Right atrium auricular region (tissue), 2 donors: Measurements from ENCODE around the gene BSN. TPM values are rescaled to one million over a fixed set of nuclear protein-coding genes. Genes with fewer than 3 reads are reported as not detected.

Experiments used
- DNase-seq: peaks from one replicate; pipeline ENCODE4 v3.0.0-alpha.2; 2019; ENCODE audit warnings: low spot score
- H3K27ac ChIP-seq, 2 donors: fragments of 200-600 bp; sonication (generic); 1 replicate in 1 of 2; 2 replicates in 1 of 2; pipeline ENCODE4 v1.5.1; 2016 to 2019
- H3K27me3 ChIP-seq, 2 donors: fragments of 200-600 bp; sonication (generic); one replicate each; pipeline versions ENCODE4 v1.5.1 to v1.6.0; 2017 to 2019
- H3K36me3 ChIP-seq: fragments of 200-600 bp; sonication (generic); one replicate; pipeline ENCODE4 v1.5.1; 2016
- H3K4me1 ChIP-seq, 2 donors: fragments of 200-600 bp; sonication (generic); one replicate each; pipeline versions ENCODE4 v1.5.1 to v1.6.0; 2017 to 2019
- H3K4me3 ChIP-seq, 2 donors: fragments of 200-600 bp; sonication (generic); 1 replicate in 1 of 2; 2 replicates in 1 of 2; pipeline ENCODE4 v1.5.1; 2017 to 2019; ENCODE audit warnings: mild to moderate bottlenecking in 1 of 2, moderate library complexity in 1 of 2
- H3K9me3 ChIP-seq, 2 donors: fragments of 200-600 bp; sonication (generic); one replicate each; pipeline ENCODE4 v1.5.1; 2019
- total RNA-seq, 2 donors: library from RNA; depleted of rRNA; stranded (reverse); fragments of >200 nt; gene quantifications; one replicate each; pipeline ENCODE4 v1.1.0, GENCODE V29; 2016
- TF ChIP-seq, protein P1 (sequence below), 2 donors: fragments of 200-600 bp; sonication (generic); IDR thresholded peaks; one replicate each; pipeline ENCODE4 v1.5.1; 2019; ENCODE audit warnings: antibody characterized with exemption in 2 of 2

Gene BSN
- total RNA-seq, 2 donors from 2014 or later = 0.41 to 0.63 TPM

DNA sequence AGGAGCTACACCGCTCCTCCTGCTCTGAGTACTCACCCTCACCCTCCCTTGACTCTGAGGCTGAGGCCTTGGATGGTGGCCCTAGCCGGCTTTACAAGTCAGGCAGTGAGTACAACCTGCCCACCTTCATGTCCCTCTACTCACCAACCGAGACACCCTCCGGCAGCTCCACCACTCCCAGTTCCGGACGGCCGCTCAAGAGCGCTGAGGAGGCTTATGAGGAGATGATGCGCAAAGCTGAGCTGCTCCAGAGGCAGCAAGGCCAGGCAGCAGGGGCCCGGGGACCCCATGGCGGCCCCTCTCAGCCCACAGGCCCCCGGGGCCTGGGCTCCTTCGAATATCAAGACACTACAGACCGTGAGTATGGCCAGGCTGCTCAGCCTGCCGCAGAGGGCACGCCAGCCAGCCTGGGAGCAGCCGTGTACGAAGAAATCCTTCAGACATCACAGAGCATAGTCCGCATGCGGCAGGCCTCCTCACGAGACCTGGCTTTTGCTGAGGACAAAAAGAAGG is 98.7 kb downstream of the BSN start:
- no peak for DNase-seq
- no peaks in the 10 kb centered on the region for H3K27me3 ChIP-seq
- no peaks in the 10 kb centered on the region for H3K36me3 ChIP-seq
- no peaks in the 10 kb centered on the region for H3K9me3 ChIP-seq
- no peak overlapping the region for H3K27ac ChIP-seq
- peaks cover 0 to 6% of the 10 kb centered on the region in 2 donors for H3K4me1 ChIP-seq
- H3K4me3 ChIP-seq = no peak overlapping the region
- TF ChIP-seq, protein P1, sequence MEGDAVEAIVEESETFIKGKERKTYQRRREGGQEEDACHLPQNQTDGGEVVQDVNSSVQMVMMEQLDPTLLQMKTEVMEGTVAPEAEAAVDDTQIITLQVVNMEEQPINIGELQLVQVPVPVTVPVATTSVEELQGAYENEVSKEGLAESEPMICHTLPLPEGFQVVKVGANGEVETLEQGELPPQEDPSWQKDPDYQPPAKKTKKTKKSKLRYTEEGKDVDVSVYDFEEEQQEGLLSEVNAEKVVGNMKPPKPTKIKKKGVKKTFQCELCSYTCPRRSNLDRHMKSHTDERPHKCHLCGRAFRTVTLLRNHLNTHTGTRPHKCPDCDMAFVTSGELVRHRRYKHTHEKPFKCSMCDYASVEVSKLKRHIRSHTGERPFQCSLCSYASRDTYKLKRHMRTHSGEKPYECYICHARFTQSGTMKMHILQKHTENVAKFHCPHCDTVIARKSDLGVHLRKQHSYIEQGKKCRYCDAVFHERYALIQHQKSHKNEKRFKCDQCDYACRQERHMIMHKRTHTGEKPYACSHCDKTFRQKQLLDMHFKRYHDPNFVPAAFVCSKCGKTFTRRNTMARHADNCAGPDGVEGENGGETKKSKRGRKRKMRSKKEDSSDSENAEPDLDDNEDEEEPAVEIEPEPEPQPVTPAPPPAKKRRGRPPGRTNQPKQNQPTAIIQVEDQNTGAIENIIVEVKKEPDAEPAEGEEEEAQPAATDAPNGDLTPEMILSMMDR (IDR thresholded peaks at IDR 0.05) = no peak

DNA sequence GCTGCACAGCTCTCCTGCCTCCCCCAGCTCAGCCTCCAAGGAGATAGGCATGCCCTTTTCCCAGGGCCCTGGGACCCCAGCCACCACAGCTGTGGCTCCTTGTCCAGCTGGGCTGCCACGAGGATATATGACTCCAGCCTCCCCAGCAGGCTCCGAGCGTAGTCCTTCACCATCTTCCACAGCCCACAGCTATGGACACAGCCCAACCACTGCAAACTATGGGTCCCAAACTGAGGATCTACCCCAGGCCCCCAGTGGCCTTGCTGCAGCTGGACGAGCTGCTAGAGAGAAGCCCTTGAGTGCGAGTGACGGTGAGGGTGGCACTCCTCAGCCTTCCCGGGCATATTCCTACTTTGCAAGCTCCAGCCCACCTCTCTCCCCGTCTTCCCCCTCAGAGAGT is 99.3 kb downstream of the BSN start:
- no peak overlapping the region for H3K4me3 ChIP-seq
- no peak overlapping the region for H3K27ac ChIP-seq
- no peaks in the 10 kb centered on the region for H3K4me1 ChIP-seq
- TF ChIP-seq, protein P1 (IDR thresholded peaks at IDR 0.05) = no peak
- no peaks in the 10 kb centered on the region for H3K36me3 ChIP-seq
- no peaks in the 10 kb centered on the region for H3K27me3 ChIP-seq
- no peaks in the 10 kb centered on the region for H3K9me3 ChIP-seq
- DNase-seq = no peak

DNA sequence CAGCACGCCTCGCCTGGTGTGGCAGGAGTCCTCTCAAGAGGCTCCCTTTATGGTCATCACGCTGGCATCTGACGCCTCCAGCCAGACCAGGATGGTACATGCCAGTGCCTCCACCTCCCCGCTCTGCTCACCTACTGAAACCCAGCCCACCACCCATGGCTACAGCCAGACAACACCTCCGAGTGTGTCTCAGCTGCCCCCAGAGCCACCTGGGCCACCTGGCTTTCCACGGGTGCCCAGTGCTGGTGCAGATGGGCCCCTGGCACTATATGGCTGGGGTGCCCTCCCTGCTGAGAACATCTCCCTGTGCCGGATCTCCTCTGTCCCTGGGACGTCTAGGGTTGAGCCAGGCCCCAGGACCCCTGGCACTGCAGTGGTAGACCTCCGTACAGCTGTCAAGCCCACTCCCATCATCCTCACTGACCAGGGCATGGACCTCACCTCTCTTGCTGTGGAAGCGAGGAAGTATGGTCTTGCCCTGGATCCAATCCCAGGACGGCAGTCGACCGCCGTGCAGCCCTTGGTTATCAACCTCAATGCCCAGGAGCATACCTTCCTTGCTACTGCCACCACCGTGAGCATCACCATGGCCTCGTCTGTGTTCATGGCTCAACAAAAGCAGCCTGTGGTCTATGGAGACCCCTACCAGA is 100.0 kb downstream of the BSN start:
- TF ChIP-seq, protein P1 (IDR thresholded peaks at IDR 0.05) = no peak
- no peak overlapping the region for H3K27ac ChIP-seq
- no peak for DNase-seq
- no peaks in the 10 kb centered on the region for H3K9me3 ChIP-seq
- no peaks in the 10 kb centered on the region for H3K4me1 ChIP-seq
- H3K36me3 ChIP-seq = no peaks in the 10 kb centered on the region
- no peak overlapping the region for H3K4me3 ChIP-seq
- H3K27me3 ChIP-seq = no peaks in the 10 kb centered on the region

DNA sequence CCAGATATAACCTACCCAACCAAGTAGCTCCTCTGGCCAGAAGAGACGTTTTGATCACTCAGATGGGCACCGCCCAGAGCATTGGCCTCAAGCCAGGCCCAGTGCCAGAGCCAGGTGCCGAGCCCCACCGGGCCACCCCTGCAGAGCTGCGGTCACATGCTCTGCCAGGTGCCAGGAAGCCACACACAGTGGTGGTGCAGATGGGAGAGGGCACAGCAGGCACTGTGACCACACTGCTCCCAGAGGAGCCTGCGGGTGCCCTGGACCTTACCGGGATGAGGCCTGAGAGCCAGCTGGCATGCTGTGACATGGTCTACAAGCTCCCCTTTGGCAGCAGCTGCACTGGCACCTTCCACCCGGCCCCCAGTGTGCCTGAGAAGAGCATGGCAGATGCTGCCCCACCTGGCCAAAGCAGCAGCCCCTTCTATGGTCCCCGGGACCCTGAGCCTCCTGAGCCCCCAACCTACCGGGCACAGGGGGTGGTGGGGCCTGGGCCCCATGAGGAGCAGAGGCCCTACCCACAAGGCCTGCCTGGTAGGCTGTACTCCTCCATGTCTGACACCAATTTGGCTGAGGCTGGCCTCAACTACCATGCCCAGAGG is 100.8 kb downstream of the BSN start:
- DNase-seq = no peak
- no peaks in the 10 kb centered on the region for H3K36me3 ChIP-seq
- no peak overlapping the region for H3K27ac ChIP-seq
- no peak overlapping the region for H3K4me3 ChIP-seq
- H3K9me3 ChIP-seq = no peaks in the 10 kb centered on the region
- H3K27me3 ChIP-seq = no peaks in the 10 kb centered on the region
- no peaks in the 10 kb centered on the region for H3K4me1 ChIP-seq
- TF ChIP-seq, protein P1 (IDR thresholded peaks at IDR 0.05) = no peak

DNA sequence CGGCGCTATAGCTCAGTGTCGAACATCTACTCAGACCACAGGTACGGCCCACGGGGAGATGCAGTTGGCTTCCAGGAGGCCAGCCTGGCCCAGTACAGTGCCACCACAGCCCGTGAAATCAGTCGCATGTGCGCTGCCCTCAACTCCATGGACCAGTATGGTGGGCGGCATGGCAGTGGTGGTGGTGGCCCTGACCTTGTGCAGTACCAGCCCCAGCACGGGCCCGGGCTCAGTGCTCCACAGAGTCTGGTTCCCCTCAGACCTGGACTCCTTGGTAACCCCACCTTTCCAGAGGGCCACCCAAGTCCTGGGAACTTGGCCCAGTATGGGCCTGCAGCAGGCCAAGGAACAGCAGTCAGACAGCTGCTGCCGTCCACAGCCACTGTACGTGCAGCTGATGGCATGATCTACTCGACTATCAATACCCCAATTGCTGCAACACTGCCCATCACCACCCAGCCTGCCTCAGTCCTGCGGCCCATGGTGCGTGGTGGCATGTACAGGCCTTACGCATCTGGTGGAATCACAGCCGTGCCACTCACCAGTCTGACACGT is 101.5 kb downstream of the BSN start:
- TF ChIP-seq, protein P1 (IDR thresholded peaks at IDR 0.05) = no peak
- H3K4me3 ChIP-seq = no peak overlapping the region
- DNase-seq = no peak
- H3K9me3 ChIP-seq = no peaks in the 10 kb centered on the region
- H3K27me3 ChIP-seq = no peaks in the 10 kb centered on the region
- H3K4me1 ChIP-seq = no peaks in the 10 kb centered on the region
- no peak overlapping the region for H3K27ac ChIP-seq
- H3K36me3 ChIP-seq = no peaks in the 10 kb centered on the region
